NCI-H69 (cell line): Measurements from ENCODE around the gene ASB2.

Experiments
- DNase-seq: peaks from one replicate; lab custom pipeline; 2025; lab: John Stamatoyannopoulos, UW

Gene ASB2

GRCh38 chr14:94000267-94000666 lies 23.9 kb upstream of the ASB2 start:
- no peak for DNase-seq

- peak; percentile 17 for DNase-seq
Measured at GRCh38 chr14:93999573-93999972, 23.2 kb upstream of the ASB2 start.

DNA sequence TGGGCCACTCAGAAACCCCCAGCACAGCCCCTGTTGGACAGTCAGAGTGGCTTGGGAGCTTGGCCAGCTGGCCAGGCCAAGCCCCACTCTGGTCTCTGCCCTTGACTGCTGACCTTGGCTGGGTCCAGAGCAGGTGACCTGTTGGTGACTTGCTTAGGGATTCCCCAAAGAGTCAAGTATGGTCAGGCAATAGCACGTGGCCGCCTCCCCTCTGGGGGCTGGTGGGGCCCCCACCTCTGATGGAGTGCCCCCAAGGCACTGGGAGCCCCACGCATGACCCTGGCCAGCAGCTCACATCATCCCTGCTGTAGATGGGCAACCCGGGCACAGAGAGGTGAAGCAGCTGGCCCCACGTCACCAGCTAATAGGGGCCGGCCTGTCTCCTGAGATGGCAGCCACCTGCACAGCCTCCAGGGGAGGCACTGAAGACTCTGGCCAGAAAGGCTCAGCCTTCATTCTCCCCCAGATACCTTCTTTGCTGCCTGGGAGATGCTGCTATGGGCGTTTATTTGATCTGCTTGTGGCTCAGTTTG lies 22.6 kb upstream of the ASB2 start:
- DNase-seq: no peak

GRCh38 chr14:93997916-93998870 lies 21.8 kb upstream of the ASB2 start:
- DNase-seq: no peak

DNA sequence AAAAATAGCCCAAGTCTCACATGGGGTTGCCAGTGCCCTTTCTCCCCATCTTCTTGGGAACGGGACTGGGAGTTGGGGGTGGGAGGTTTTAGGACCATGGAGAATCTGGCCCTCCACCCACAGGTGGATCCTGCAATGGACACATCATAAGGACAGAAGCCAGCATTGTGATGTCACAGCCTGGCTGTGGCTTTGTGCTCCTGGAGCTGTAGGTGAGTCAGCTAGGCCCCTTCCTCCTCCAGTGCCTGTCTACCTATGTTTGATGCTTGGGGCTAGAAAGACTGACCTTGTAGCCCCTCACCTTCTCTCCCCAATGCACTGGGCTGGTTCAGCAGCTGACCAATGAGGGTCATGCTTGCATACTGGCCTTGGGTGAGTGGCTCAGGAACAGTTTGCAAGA lies 20.7 kb upstream of the ASB2 start, which contains the start of gene CCDC197:
TSS of gene CCDC197 (plus strand) at position 220 of the 400 bp plus-strand sequence. CDS start 831 bp downstream, outside the sequence.
- DNase-seq: no peak

- DNase-seq: no peak
Measured at GRCh38 chr14:93996130-93996695, 19.8 kb upstream of the ASB2 start.

- DNase-seq: peak; percentile 69
Measured at GRCh38 chr14:93994919-93995682, 18.7 kb upstream of the ASB2 start.

- peak; percentile 24 for DNase-seq
Measured at GRCh38 chr14:93993382-93993781, 17.0 kb upstream of the ASB2 start.

GRCh38 chr14:93991649-93992048 lies 15.3 kb upstream of the ASB2 start:
- no peak for DNase-seq

DNA sequence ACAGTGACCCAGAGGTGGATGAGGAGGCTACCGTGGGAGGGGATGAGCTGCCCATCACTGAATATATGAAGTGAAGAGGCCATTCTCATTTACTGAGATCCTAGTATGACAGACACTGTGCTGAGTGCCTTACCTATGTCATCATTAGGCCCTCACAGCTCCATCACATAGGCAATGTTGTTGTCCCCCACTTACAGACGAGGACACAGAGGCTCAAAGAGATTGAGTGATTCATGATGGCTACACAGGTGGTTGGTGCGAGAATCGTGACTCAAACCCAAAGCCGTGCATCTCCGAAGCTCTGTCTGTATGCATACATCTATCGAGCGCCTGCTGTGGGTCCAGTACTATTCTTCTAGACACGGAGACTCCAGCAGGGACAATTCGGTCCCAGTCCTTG lies 14.8 kb upstream of the ASB2 start:
- no peak for DNase-seq

DNA sequence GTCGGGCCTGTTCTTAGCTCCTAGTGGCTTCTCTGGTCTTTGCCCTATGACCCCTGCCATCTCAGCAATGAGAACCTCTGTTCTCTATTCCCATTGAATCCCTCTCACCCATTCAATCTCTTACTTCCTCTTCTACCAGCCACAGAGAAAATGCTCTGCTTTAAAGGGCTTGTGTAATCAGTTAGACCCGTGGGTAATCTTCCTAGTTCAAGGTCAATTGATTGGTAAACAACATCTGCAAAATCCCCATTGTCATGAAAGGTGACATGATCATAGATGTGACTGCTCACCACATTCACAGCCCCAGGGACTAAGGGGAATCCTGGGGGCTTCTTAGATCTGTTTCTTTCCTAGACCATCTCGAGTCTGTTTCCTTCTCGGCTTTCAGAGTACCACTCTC lies 13.6 kb upstream of the ASB2 start:
- DNase-seq: peak; percentile 39

DNA sequence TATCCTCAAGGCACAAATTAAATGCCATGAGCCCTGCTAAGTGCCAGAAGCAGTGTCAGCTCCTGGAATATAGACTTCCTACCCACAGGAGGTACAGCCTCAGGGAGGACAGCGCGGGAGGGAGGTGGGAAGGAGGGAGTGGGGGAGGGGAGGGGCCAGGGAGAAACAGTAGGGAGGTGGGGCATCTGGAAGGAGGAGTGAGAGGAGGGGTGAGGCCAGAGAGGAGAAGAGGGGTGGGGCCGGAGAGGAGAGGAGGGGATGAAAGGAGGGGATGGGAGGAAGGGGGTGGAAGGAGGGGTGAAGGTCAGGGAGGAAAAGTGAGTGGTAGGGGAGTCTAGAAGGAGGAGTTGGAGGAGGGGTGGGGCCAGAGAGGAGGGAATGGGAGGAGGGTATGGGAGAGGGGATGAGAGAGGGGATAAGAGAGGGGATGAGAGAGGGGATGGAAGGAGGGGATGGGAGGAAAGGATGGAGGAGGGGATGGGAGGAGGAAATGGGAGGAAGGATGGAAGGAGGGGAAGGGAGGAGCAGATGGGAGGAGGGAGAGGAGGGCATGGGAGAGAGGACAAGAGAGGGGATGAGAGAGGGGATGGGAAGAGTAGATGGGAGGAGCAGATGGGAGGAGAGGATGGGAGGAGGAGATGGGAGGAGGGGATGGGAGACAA lies 11.6 kb upstream of the ASB2 start:
- peak; percentile 82 for DNase-seq

- peak; percentile 82 for DNase-seq
Measured at GRCh38 chr14:93987376-93987775, 11.0 kb upstream of the ASB2 start.

- DNase-seq: peak; percentile 50
Measured at GRCh38 chr14:93986955-93987354, 10.6 kb upstream of the ASB2 start.

GRCh38 chr14:93984987-93985410 lies 8.6 kb upstream of the ASB2 start:
- peak; percentile 21 for DNase-seq

DNA sequence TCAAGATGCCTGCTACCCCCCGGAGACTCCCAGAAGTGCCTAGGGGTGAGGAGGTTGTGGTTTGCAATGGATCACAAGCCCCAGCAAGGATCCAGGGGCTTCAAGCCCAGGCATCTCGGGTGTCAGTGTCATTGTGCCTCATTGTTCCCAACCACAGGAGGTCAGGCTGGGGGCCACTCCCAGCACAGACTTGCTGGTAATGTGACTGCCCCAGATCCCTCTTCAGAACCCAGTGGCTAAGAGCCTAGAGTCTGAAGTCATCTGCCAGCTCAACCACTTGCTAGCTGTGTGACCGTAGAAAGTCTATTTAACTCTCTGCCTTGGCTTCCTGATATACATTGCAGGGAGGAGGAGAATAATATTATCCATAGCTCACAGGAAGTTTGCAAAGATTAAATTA lies 7.7 kb upstream of the ASB2 start:
- peak; percentile 13 for DNase-seq

DNA sequence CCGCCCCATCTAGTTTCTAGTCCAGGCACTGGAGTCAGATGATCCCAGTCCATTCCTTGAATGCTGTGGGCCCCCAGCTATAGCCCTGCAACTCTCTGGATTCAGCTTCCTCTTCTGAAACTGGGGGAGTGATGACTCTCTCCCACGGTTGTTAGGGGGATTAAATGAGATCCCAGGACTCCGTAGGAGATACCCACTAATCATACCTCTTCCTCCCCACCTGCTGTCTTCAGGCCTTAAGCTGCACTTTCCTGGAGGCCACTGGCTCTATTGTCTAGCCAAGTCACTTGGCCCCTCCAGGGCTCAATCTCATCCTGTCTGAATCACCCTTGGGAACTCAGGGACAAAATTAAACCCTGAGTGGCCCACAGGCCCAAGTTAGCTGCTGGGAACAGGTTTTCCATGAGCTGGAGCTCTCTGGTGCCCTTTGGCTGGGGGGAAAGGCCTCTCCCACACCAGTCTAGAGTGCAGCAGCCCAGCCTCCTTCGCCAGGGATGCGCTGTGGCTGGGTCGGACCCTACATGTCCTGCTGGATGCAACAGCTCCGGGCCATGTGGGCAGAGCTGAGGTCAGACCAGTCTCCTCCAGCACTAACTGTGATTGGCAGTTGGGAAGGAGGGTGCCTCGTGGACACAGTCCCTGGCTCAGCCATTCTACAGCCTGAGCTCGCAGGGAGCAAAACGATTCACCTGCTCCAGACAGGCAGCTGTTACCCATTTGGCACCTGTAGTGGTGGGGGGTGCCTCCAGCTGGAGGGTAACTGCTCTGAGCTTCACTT lies 6.0 kb upstream of the ASB2 start:
- DNase-seq: peak; percentile 16

DNA sequence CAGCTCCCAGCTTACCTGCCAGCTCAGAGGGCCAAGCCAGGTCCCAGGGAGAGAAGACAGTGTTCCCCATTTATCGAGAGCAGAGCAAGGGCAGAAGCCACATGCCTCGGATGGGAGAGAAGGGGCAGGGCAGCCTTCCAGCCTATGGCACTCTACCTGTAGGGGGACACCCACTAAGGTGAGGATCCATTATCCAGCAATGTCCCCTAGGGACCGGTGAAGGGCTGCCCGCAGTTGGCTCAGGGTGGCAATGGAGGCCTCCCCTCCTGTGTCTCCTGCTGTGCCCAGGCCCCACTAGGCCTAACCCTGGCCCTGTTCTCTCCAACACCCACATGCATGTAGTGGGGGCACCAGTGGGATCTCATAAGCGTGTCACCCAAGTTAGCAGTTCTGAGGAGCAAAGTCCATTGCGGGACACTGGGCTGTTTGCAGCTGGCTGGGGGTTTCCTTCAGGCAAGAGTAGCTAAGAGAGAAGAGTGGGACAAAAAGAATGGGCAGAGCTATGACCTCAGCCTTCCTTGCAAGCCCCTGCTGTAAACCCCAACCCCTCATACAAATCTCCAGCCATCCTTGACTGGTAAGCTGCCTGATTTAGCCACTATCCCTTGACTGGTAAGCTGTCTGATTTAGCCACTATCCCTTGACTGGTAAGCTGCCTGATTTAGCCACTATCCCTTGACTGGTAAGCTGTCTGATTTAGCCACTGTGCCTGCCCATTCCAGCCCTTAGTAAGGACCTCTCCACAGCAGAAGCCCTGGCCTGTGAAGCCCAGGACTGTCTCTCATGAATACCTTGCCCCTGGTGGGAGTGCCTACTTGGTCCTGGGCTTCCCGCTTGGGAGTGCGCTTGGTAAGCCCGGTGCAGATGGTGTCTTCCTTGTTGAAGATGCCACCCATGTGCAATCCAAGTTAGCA lies 5.2 kb upstream of the ASB2 start:
- DNase-seq: no peak

GRCh38 chr14:93980456-93981201 lies 4.3 kb upstream of the ASB2 start:
- DNase-seq: no peak
